Testis (tissue), 3 donors: ENCODE measurements around the gene DPH5. TPM values are rescaled to one million over a fixed set of nuclear protein-coding genes. Genes with fewer than 3 reads are reported as not detected.

Experiments
- DNase-seq: peaks from one replicate; pipeline ENCODE4 v3.0.0-alpha.2; 2019
- H3K27ac ChIP-seq, 2 donors: fragments of 200-600 bp; sonication (generic); one replicate each; pipeline ENCODE4 v1.5.1; 2019
- H3K27me3 ChIP-seq: fragments of 200-600 bp; sonication (generic); one replicate; pipeline ENCODE4 v1.5.1; 2019
- H3K36me3 ChIP-seq: fragments of 200-600 bp; sonication (generic); one replicate; pipeline ENCODE4 v1.5.1; 2017; ENCODE audit warnings: low read depth; ENCODE audit errors: missing control alignments
- H3K4me1 ChIP-seq: fragments of 200-600 bp; sonication (generic); one replicate; pipeline ENCODE4 v1.5.1; 2019
- H3K4me3 ChIP-seq, 2 donors: fragments of 200-600 bp; sonication (generic); one replicate each; pipeline ENCODE4 v1.5.1; 2017 to 2019
- H3K9me3 ChIP-seq: fragments of 200-600 bp; sonication (generic); one replicate; pipeline ENCODE4 v1.5.1; 2017
- CTCF ChIP-seq, 3 experiments: fragments of 450-650 bp in 2 of 3; fragments of 200-600 bp in 1 of 3; sonication (generic) in 1 of 3; IDR thresholded peaks; one replicate each; pipeline ENCODE4 v1.5.1; 2016 to 2019; ENCODE audit warnings: antibody characterized with exemption in 3 of 3, mild to moderate bottlenecking in 2 of 3, moderate library complexity in 1 of 3
- POLR2A ChIP-seq: fragments of 450-650 bp; IDR thresholded peaks from one replicate; pipeline ENCODE4 v1.6.1; 2017; ENCODE audit warnings: antibody characterized with exemption, mild to moderate bottlenecking, moderate library complexity
- WGBS, 2 donors: methylation state at CpG; one replicate each; pipeline ENCODE4 v1.1.5; 2018; 5-methylcytosine and 5-hydroxymethylcytosine counted together
- intact Hi-C: fragments of 100-400 bp; cut with DNase I; formaldehyde crosslinking; loops from one replicate; pipeline ENCODE4 v1.15.1; 2023; ENCODE audit warnings: low total_unique reads
- polyA plus RNA-seq: library from polyadenylated mRNA; stranded (reverse); fragments of 350-450 nt; fragmentation: Illumina TruSeq; extraction: RNeasy Lipid Tissue Mini Kit (QIAGEN cat#74804); gene quantifications from one replicate; pipeline ENCODE4 v1.2.3, GENCODE V29; 2014; ENCODE audit warnings: low read depth, low replicate concordance; ENCODE audit not compliant: insufficient read depth
- total RNA-seq, 2 donors: library from RNA; depleted of rRNA; stranded (reverse); fragments of >200 nt; gene quantifications; one replicate each; pipeline ENCODE4 v1.2.3, GENCODE V29; 2016

Gene DPH5
- total and polyA plus RNA-seq, 3 donors from 2014 or later, result 18.2 to 26.9 (median 25.2) TPM

DNA sequence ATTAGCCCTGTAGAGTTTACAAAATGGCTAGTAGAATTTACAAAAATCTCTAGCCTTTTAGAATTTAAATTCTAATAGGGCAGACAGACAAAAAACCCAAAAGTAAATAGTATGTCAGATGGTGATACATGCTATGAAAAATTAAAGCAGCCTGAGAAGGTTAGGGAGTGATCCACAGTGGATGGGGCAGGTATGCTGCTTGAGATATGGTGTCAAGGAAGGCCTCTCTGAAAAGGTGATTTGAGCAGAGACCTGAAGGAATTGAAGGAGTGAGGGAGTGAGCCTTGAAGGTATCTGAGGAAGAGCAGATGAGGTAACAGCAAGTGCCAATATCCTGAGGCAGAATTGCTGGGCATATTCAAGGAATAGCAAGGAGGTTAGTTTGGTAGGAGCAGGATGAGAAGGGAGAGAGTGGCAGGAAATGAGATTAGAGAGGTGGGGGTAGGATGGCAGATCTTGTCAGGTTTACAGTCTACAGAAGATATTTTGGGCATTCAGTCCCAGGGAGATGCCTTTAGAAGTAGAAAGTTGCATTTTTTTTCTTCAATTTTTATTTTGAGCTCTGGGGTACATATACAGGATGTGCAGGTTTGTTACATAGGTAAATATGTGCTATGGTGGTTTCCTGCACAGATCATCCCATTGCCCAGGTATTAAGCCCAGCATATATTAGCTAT is 40.8 kb upstream of the DPH5 start:
- H3K9me3 ChIP-seq, result no peaks in the 10 kb centered on the region
- intact Hi-C loops, result no loop called here
- no peak overlapping the region for H3K27ac ChIP-seq
- no peaks in the 10 kb centered on the region for H3K27me3 ChIP-seq
- TF ChIP-seq POLR2A, result no peak
- no peak for TF ChIP-seq CTCF (IDR thresholded peaks at IDR 0.05)
- H3K36me3 ChIP-seq, result no peaks in the 10 kb centered on the region
- H3K4me3 ChIP-seq, result no peak overlapping the region
- H3K4me1 ChIP-seq, result no peaks in the 10 kb centered on the region
- no peak for DNase-seq

- H3K4me3 ChIP-seq, result no peak overlapping the region
- intact Hi-C loops, result no loop called here
- H3K36me3 ChIP-seq, result no peaks in the 10 kb centered on the region
- H3K27me3 ChIP-seq, result no peaks in the 10 kb centered on the region
- TF ChIP-seq POLR2A (no peak), CTCF (IDR thresholded peaks at IDR 0.05) (no peak)
- no peak overlapping the region for H3K27ac ChIP-seq
- DNase-seq, result no peak
- H3K4me1 ChIP-seq, result no peaks in the 10 kb centered on the region
- H3K9me3 ChIP-seq, result no peaks in the 10 kb centered on the region
- 84 to 88% methylated on average over 1 of the region's 1 CpG for WGBS, 2 donors
These were observed 40.0 kb upstream of the DPH5 start for GRCh38 chr1:101065575-101065974.

DNA sequence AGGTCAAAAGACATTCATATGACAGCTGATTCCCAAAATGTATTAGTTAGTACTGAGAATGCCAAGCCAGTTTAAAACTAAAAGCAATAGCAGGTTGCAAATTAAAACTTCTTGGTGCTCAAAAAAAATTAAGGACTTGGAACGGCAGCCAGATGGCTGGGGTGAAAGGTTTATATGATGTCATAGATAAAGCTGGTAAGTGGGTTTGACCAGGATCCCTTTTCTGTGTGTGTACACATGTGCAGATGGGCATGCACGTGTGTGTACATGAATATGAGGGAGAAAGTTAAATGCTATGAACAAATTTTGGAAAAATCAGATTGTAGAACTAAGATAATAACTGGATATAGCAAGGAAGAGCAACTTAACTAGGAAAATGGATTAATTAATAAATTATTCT is 39.1 kb upstream of the DPH5 start:
- no peaks in the 10 kb centered on the region for H3K36me3 ChIP-seq
- intact Hi-C loops, result no loop called here
- no peaks in the 10 kb centered on the region for H3K9me3 ChIP-seq
- TF ChIP-seq POLR2A, result no peak
- no peak for TF ChIP-seq CTCF (IDR thresholded peaks at IDR 0.05)
- no peak for DNase-seq
- H3K4me3 ChIP-seq, result no peak overlapping the region
- no peak overlapping the region for H3K27ac ChIP-seq
- H3K4me1 ChIP-seq, result no peaks in the 10 kb centered on the region
- 77 to 83% methylated on average over 2 of the region's 2 CpGs for WGBS, 2 donors
- no peaks in the 10 kb centered on the region for H3K27me3 ChIP-seq

- no peak for DNase-seq
- H3K27me3 ChIP-seq, result no peaks in the 10 kb centered on the region
- intact Hi-C loops, result no loop called here
- no peaks in the 10 kb centered on the region for H3K4me1 ChIP-seq
- no peak overlapping the region for H3K27ac ChIP-seq
- WGBS, 2 donors, result 100% methylated on average over 1 of the region's 1 CpG
- H3K36me3 ChIP-seq, result no peaks in the 10 kb centered on the region
- TF ChIP-seq CTCF (IDR thresholded peaks at IDR 0.05) (no peak), POLR2A (no peak)
- no peaks in the 10 kb centered on the region for H3K9me3 ChIP-seq
- no peak overlapping the region for H3K4me3 ChIP-seq
These were observed 35.4 kb upstream of the DPH5 start for GRCh38 chr1:101060992-101061391.

- intact Hi-C loops, result no loop called here
- no peaks in the 10 kb centered on the region for H3K36me3 ChIP-seq
- no peaks in the 10 kb centered on the region for H3K4me1 ChIP-seq
- 78 to 86% methylated on average over 6 of the region's 6 CpGs for WGBS, 2 donors
- H3K27ac ChIP-seq, result no peak overlapping the region
- no peak for DNase-seq
- no peaks in the 10 kb centered on the region for H3K27me3 ChIP-seq
- TF ChIP-seq POLR2A (no peak), CTCF (IDR thresholded peaks at IDR 0.05) (no peak)
- no peaks in the 10 kb centered on the region for H3K9me3 ChIP-seq
- H3K4me3 ChIP-seq, result no peak overlapping the region
These were observed 34.5 kb upstream of the DPH5 start for GRCh38 chr1:101059945-101060542.
